KMS-11 (cell line): Measurements from ENCODE around the gene ARAP3.

Experiments used
- H2AFZ ChIP-seq: fragments of 200-600 bp; sonication (generic); 2 replicates; pipeline ENCODE4 v1.6.1; 2016; ENCODE audit warnings: antibody characterized with exemption, mixed run types, low read depth
- H3K27ac ChIP-seq: fragments of 200-600 bp; sonication (generic); 2 replicates; pipeline ENCODE4 v1.6.1; 2016; ENCODE audit warnings: mild to moderate bottlenecking, mixed run types
- H3K27me3 ChIP-seq: fragments of 200-600 bp; sonication (generic); 2 replicates; pipeline ENCODE4 v1.6.1; 2017; ENCODE audit warnings: mild to moderate bottlenecking, low read depth, mixed run types, moderate library complexity; ENCODE audit not compliant: insufficient read depth
- H3K36me3 ChIP-seq: fragments of 200-600 bp; sonication (generic); 2 replicates; pipeline ENCODE4 v1.6.1; 2017; ENCODE audit warnings: mild to moderate bottlenecking, mixed run types; ENCODE audit not compliant: insufficient read depth
- H3K4me1 ChIP-seq: fragments of 200-600 bp; sonication (generic); 2 replicates; pipeline ENCODE4 v1.6.1; 2016; ENCODE audit warnings: mild to moderate bottlenecking, low read depth, mixed run types; ENCODE audit not compliant: poor library complexity, severe bottlenecking
- H3K4me2 ChIP-seq: fragments of 200-600 bp; sonication (generic); 2 replicates; pipeline ENCODE4 v1.7.0; 2016; ENCODE audit warnings: mild to moderate bottlenecking, mixed run types
- H3K4me3 ChIP-seq: fragments of 200-600 bp; sonication (generic); IDR thresholded peaks from 2 replicates; pipeline ENCODE4 v1.6.1; 2017; ENCODE audit warnings: low read depth, low read length, mixed read lengths; ENCODE audit not compliant: insufficient read depth
- H3K79me2 ChIP-seq: fragments of 200-600 bp; sonication (generic); 2 replicates; pipeline ENCODE4 v1.6.1; 2016; ENCODE audit warnings: low read depth, mixed run types; ENCODE audit not compliant: insufficient read depth
- H3K9ac ChIP-seq: fragments of 200-600 bp; sonication (generic); 2 replicates; pipeline ENCODE4 v1.6.1; 2016; ENCODE audit warnings: mild to moderate bottlenecking, mixed run types
- H4K20me1 ChIP-seq: fragments of 200-600 bp; sonication (generic); 2 replicates; pipeline ENCODE4 v1.6.1; 2016; ENCODE audit warnings: mild to moderate bottlenecking, mixed run types; ENCODE audit not compliant: insufficient read depth
- TF ChIP-seq, protein P1 (sequence below): fragments of 200-600 bp; sonication (generic); conservative IDR thresholded peaks from 2 replicates; pipeline ENCODE4 v1.6.1; 2017; ENCODE audit warnings: low read depth, mild to moderate bottlenecking, antibody characterized with exemption, low read length, moderate library complexity, mixed read lengths

Gene ARAP3

DNA sequence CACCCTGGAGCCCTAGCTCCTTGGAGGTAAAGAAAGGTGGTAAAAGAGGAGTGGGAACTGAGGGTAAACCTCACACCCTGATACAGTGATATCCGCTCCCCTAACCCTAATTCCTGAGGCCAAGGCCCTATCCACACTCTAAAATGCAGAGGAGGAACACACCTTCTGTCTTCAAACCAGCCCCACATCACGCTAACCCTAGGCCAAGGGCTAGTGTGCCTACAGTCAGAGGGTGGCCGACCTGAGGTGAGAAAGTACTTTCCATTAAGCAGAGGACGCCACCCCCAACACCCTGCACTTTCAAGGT is 46.0 kb downstream of the ARAP3 start:
- TF ChIP-seq, protein P1, sequence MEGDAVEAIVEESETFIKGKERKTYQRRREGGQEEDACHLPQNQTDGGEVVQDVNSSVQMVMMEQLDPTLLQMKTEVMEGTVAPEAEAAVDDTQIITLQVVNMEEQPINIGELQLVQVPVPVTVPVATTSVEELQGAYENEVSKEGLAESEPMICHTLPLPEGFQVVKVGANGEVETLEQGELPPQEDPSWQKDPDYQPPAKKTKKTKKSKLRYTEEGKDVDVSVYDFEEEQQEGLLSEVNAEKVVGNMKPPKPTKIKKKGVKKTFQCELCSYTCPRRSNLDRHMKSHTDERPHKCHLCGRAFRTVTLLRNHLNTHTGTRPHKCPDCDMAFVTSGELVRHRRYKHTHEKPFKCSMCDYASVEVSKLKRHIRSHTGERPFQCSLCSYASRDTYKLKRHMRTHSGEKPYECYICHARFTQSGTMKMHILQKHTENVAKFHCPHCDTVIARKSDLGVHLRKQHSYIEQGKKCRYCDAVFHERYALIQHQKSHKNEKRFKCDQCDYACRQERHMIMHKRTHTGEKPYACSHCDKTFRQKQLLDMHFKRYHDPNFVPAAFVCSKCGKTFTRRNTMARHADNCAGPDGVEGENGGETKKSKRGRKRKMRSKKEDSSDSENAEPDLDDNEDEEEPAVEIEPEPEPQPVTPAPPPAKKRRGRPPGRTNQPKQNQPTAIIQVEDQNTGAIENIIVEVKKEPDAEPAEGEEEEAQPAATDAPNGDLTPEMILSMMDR, result no peak
- Histone ChIP-seq H3K27me3 (no peaks in the 10 kb centered on the region), H3K4me3 (no peak overlapping the region), H3K9ac (peak overlapping the region; percentile 41; the same call in 1 of the 2 replicates), H2AFZ (peak overlapping the region; percentile 98; the same call in 1 of the 2 replicates), H3K79me2 (peaks cover 14% of the 10 kb centered on the region), H3K36me3 (no peaks in the 10 kb centered on the region), H3K27ac (no peak overlapping the region), H3K4me1 (peaks cover 21% of the 10 kb centered on the region), H3K4me2 (peak overlapping the region; percentile 77), H4K20me1 (no peaks in the 10 kb centered on the region)

DNA sequence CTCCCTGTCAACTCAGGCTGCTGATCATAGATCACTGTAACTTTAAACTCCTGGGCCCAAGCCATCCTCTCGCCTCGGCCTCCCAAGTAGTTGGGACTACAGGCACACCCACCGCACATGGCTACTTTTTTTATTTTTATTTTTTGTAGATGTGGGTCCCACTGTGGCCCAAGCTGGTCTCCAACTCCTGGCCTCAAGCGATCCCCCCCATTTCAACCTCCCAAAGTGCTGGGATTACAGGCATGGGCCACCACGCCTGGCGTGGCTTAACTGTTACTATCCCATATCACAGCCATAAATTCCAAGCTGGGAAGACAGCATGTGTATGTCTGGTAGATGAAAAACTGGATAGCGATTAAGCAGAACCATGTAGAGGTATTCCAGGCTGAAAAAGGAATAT is 46.4 kb downstream of the ARAP3 start:
- H3K4me1 ChIP-seq, result peaks cover 21% of the 10 kb centered on the region
- H4K20me1 ChIP-seq, result no peaks in the 10 kb centered on the region
- no peaks in the 10 kb centered on the region for H3K36me3 ChIP-seq
- H3K4me2 ChIP-seq, result peak overlapping the region; percentile 77
- H3K27ac ChIP-seq, result no peak overlapping the region
- no peak overlapping the region for H2AFZ ChIP-seq
- H3K4me3 ChIP-seq, result no peak overlapping the region
- TF ChIP-seq, protein P1, result no peak
- no peaks in the 10 kb centered on the region for H3K27me3 ChIP-seq
- H3K9ac ChIP-seq, result no peak overlapping the region
- H3K79me2 ChIP-seq, result peaks cover 14% of the 10 kb centered on the region

DNA sequence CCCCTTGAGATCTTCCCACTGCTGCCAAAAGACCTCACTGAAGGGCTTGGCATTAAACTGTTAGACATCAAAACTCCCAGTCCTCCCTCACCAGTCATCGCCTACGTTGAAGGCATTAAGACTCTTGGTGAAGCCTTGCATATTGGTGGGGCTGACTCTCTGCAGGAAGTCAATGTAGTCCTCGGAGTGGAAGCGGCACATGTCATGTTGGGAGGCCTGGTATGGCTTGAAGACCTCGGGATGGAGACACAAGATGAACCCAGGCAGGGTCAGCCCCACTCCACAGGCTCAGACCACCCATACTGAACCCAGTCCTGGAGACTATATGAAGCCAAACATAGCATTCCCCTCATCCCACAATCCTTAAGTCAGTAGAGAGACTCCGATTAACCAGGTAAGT is 47.3 kb downstream of the ARAP3 start:
- H2AFZ ChIP-seq, result no peak overlapping the region
- H3K36me3 ChIP-seq, result no peaks in the 10 kb centered on the region
- no peak overlapping the region for H3K4me3 ChIP-seq
- TF ChIP-seq, protein P1, result no peak
- H3K27me3 ChIP-seq, result no peaks in the 10 kb centered on the region
- no peak overlapping the region for H3K4me2 ChIP-seq
- H3K4me1 ChIP-seq, result peaks cover 21% of the 10 kb centered on the region
- H3K27ac ChIP-seq, result no peak overlapping the region
- H3K79me2 ChIP-seq, result peaks cover 14% of the 10 kb centered on the region
- H3K9ac ChIP-seq, result no peak overlapping the region
- no peaks in the 10 kb centered on the region for H4K20me1 ChIP-seq

DNA sequence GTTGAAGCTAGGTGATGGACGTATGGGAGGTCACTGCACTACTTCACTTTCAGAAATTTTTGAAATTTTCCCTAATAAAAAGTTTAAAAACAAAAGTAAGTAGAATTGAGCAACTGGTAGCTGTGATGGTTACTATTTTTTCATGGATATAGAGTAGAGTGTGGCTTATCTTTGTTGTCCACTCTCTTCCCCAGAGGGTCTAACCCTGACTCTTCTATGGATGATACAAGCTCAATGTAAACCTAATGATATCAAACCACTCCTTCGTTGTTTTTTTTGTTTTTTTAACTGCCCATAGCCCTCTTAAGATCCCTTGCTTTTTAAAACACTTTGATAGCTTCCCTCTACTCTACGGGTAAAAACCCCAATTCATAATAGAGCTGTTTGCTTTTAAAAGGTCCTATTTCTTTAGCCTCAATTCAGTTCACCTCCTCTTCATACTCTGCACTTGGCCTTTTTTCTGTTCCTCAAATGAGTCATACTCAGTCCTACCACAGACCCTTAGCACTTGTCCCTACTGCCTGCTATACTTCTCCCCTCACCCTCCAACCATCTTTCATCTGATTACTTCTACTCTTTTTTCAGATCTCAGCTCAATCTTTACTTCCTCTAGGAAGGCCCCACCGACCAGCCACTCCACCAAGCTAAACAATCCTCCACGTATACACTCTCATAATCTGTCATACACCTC is 48.0 kb downstream of the ARAP3 start:
- Histone ChIP-seq H3K27ac (no peak overlapping the region), H3K4me2 (0 out of 2 replicates have a peak overlapping the region, but pooled peaks have one; percentile 3), H3K27me3 (no peaks in the 10 kb centered on the region), H2AFZ (no peak overlapping the region), H3K79me2 (peaks cover 14% of the 10 kb centered on the region), H4K20me1 (no peaks in the 10 kb centered on the region), H3K9ac (no peak overlapping the region), H3K36me3 (no peaks in the 10 kb centered on the region; the same call in 1 of the 2 replicates), H3K4me1 (peaks cover 21% of the 10 kb centered on the region), H3K4me3 (no peak overlapping the region)
- TF ChIP-seq, protein P1, result no peak
